HG03378 (cell line): ENCODE results near the gene MAP2K5.

Source experiments
- ATAC-seq: cut with Tn5 transposase; IDR thresholded peaks from one replicate; pipeline ENCODE4 v1.9.1; 2021; ENCODE audit warnings: mild to moderate bottlenecking, moderate library complexity; ENCODE audit not compliant: unreplicated experiment

The MAP2K5 gene

GRCh38 chr15:67852418-67852817, 309.9 kb downstream of the MAP2K5 start:
- ATAC-seq: no peak

GRCh38 chr15:67853454-67853853, 311.0 kb downstream of the MAP2K5 start:
- ATAC-seq: no peak

- ATAC-seq: no peak
Measured at GRCh38 chr15:67854358-67854757, 311.9 kb downstream of the MAP2K5 start.

- no peak for ATAC-seq
Measured at GRCh38 chr15:67855842-67856241, 313.3 kb downstream of the MAP2K5 start.
